OCI-LY1 (cell line): Measurements from ENCODE around the gene RPLP2.

Experiments used
- CTCF ChIP-seq: fragments of 200-600 bp; sonication (generic), shearing (Covaris generic); IDR thresholded peaks from 2 replicates; pipeline ENCODE4 v1.5.1; 2017; ENCODE audit warnings: mild to moderate bottlenecking, antibody characterized with exemption, low read length, moderate library complexity, mixed read lengths
- EZH2 ChIP-seq: fragments of 200-600 bp; sonication (generic), shearing (Covaris generic); IDR thresholded peaks from 2 replicates; pipeline ENCODE4 v1.8.0; 2017; ENCODE audit warnings: borderline replicate concordance, mixed run types, mild to moderate bottlenecking, antibody characterized with exemption, low read length, moderate library complexity, mixed read lengths

GRCh38 chr11:837189-837989 is 27.6 kb downstream of the RPLP2 start:
- TF ChIP-seq CTCF (no peak), EZH2 (no peak)
